A673 (cell line): ENCODE results near the gene ADGRD1. TPM values are rescaled to one million over a fixed set of nuclear protein-coding genes. Genes with fewer than 3 reads are reported as not detected.

Source experiments
- BruUV-seq: library from RNA; stranded (reverse); fragments of 400-500 nt; replicated peaks from 2 replicates; lab custom pipeline; 2021; lab: Mats Ljungman, UMichigan
- CTCF ChIA-PET: fragments of 300-600 bp; sonication (Branson Sonifier 250); formaldehyde crosslinking; loops from one replicate; lab custom pipeline; 2022; ENCODE audit warnings: antibody characterized with exemption; lab: Charles Lee
- POLR2A ChIA-PET: fragments of 300-600 bp; sonication (Branson Sonifier 250); formaldehyde crosslinking; loops from one replicate; lab custom pipeline; 2022; ENCODE audit warnings: antibody characterized with exemption; ENCODE audit not compliant: low non-redundant PET; lab: Charles Lee
- DNase-seq: peaks from one replicate; pipeline ENCODE4 v3.0.0-alpha.2; 2015; ENCODE audit warnings: low spot score
- H3K27ac ChIP-seq: fragments of 200-600 bp; sonication (generic); 2 replicates; pipeline ENCODE4 v1.5.1; 2016; ENCODE audit warnings: mixed run types, low read depth, mild to moderate bottlenecking, mixed read lengths, antibody characterized with exemption, low read length; ENCODE audit not compliant: poor library complexity, severe bottlenecking
- H3K27me3 ChIP-seq: fragments of 200-600 bp; sonication (generic); replicated peaks from 2 replicates; pipeline ENCODE4 v1.6.1; 2017; ENCODE audit warnings: mixed run types, low read depth, mild to moderate bottlenecking, mixed read lengths, antibody characterized with exemption, low read length; ENCODE audit not compliant: insufficient read depth, poor library complexity
- H3K36me3 ChIP-seq: fragments of 200-600 bp; sonication (generic); 2 replicates; pipeline ENCODE4 v1.6.1; 2016; ENCODE audit warnings: mixed run types, mild to moderate bottlenecking, mixed read lengths, antibody characterized with exemption, low read length; ENCODE audit not compliant: insufficient read depth, poor library complexity, severe bottlenecking
- H3K4me1 ChIP-seq: fragments of 200-600 bp; sonication (generic); 2 replicates; pipeline ENCODE4 v1.6.1; 2017; ENCODE audit warnings: mixed run types, mild to moderate bottlenecking, mixed read lengths, antibody characterized with exemption, low read length; ENCODE audit not compliant: insufficient read depth, poor library complexity, severe bottlenecking
- H3K4me3 ChIP-seq: fragments of 200-600 bp; sonication (generic); 2 replicates; pipeline ENCODE4 v1.5.1; 2016; ENCODE audit warnings: low read depth, mixed run types, mild to moderate bottlenecking, mixed read lengths, low read length; ENCODE audit not compliant: poor library complexity, severe bottlenecking
- H3K9me3 ChIP-seq: fragments of 200-600 bp; sonication (generic); 2 replicates; pipeline ENCODE4 v1.6.1; 2016; ENCODE audit warnings: mixed run types, low read depth, mild to moderate bottlenecking, mixed read lengths, antibody characterized with exemption, low read length; ENCODE audit not compliant: poor library complexity, severe bottlenecking
- CTCF ChIP-seq: fragments of 300-800, 200-600 bp; sonication (generic); conservative IDR thresholded peaks from 2 replicates; pipeline ENCODE4 v1.5.1; 2017; ENCODE audit warnings: low read depth, mild to moderate bottlenecking, antibody characterized with exemption, low read length, moderate library complexity, mixed read lengths
- EZH2 ChIP-seq: fragments of 200-600 bp; sonication (generic); IDR thresholded peaks from 2 replicates; pipeline ENCODE4 v1.6.1; 2017; ENCODE audit warnings: borderline replicate concordance, low read depth, mild to moderate bottlenecking, mixed read lengths, antibody characterized with exemption, low read length; ENCODE audit not compliant: poor library complexity, severe bottlenecking
- intact Hi-C: fragments of 100-400 bp; cut with micrococcal nuclease; formaldehyde crosslinking; loops from one replicate; pipeline ENCODE4 v1.10.0; 2022; ENCODE audit not compliant: unreplicated experiment
- total RNA-seq: library from RNA; stranded (reverse); gene quantifications from 2 replicates; pipeline ENCODE4 v1.2.3, GENCODE V29; 2021

ADGRD1 gene
- total RNA-seq, 1 experiment from 2014 or later = not detected

GRCh38 chr12:131033886-131034482 is 80.3 kb downstream of the ADGRD1 start:
- DNase-seq = no peak
- TF ChIP-seq CTCF (no peak), EZH2 (no peak)
- intact Hi-C loops = no loop called here

GRCh38 chr12:131034631-131035244 is 81.0 kb downstream of the ADGRD1 start:
- TF ChIP-seq EZH2 = no peak
- TF ChIP-seq CTCF = no peak
- H3K9me3 ChIP-seq = no peaks in the 10 kb centered on the region
- no peak overlapping the region for H3K4me3 ChIP-seq
- no peaks in the 10 kb centered on the region for H3K4me1 ChIP-seq
- H3K36me3 ChIP-seq = no peaks in the 10 kb centered on the region
- H3K27me3 ChIP-seq = peaks cover 1% of the 10 kb centered on the region
- CTCF ChIA-PET = no interaction called here
- BruUV-seq = no TSS peak
- POLR2A ChIA-PET = no interaction called here
- intact Hi-C loops = no loop called here
- H3K27ac ChIP-seq = no peak overlapping the region
- no peak for DNase-seq

More at GRCh38 chr12:131033886-131034482, 80.3 kb downstream of the ADGRD1 start:
- H3K36me3 ChIP-seq = no peaks in the 10 kb centered on the region
- BruUV-seq = no TSS peak
- no peak overlapping the region for H3K4me3 ChIP-seq
- H3K4me1 ChIP-seq = no peaks in the 10 kb centered on the region
- no peak overlapping the region for H3K27ac ChIP-seq
- ChIA-PET POLR2A (no interaction called here), CTCF (no interaction called here)
- H3K9me3 ChIP-seq = no peaks in the 10 kb centered on the region
- H3K27me3 ChIP-seq = no peaks in the 10 kb centered on the region

- DNase-seq = no peak
- H3K9me3 ChIP-seq = no peaks in the 10 kb centered on the region
- ChIA-PET CTCF (no interaction called here), POLR2A (no interaction called here)
- H3K27ac ChIP-seq = no peak overlapping the region
- no peak for TF ChIP-seq EZH2
- no peak for TF ChIP-seq CTCF
- H3K27me3 ChIP-seq = peaks cover 7% of the 10 kb centered on the region
- no peaks in the 10 kb centered on the region for H3K36me3 ChIP-seq
- H3K4me1 ChIP-seq = no peaks in the 10 kb centered on the region
- BruUV-seq = no TSS peak
- intact Hi-C loops = no loop called here
- no peak overlapping the region for H3K4me3 ChIP-seq
Measured at GRCh38 chr12:131035245-131035681, 81.6 kb downstream of the ADGRD1 start.
